Testis (tissue), 3 donors: Measurements from ENCODE around the gene DPH3. TPM values are rescaled to one million over a fixed set of nuclear protein-coding genes. Genes with fewer than 3 reads are reported as not detected.

Source experiments
- DNase-seq: peaks from one replicate; pipeline ENCODE4 v3.0.0-alpha.2; 2019
- H3K27ac ChIP-seq, 2 donors: fragments of 200-600 bp; sonication (generic); one replicate each; pipeline ENCODE4 v1.5.1; 2019
- H3K27me3 ChIP-seq: fragments of 200-600 bp; sonication (generic); one replicate; pipeline ENCODE4 v1.5.1; 2019
- H3K36me3 ChIP-seq: fragments of 200-600 bp; sonication (generic); one replicate; pipeline ENCODE4 v1.5.1; 2017; ENCODE audit warnings: low read depth; ENCODE audit errors: missing control alignments
- H3K4me1 ChIP-seq: fragments of 200-600 bp; sonication (generic); one replicate; pipeline ENCODE4 v1.5.1; 2019
- H3K4me3 ChIP-seq, 2 donors: fragments of 200-600 bp; sonication (generic); one replicate each; pipeline ENCODE4 v1.5.1; 2017 to 2019
- H3K9me3 ChIP-seq: fragments of 200-600 bp; sonication (generic); one replicate; pipeline ENCODE4 v1.5.1; 2017
- CTCF ChIP-seq, 3 experiments: fragments of 450-650 bp in 2 of 3; fragments of 200-600 bp in 1 of 3; sonication (generic) in 1 of 3; IDR thresholded peaks; one replicate each; pipeline ENCODE4 v1.5.1; 2016 to 2019; ENCODE audit warnings: antibody characterized with exemption in 3 of 3, mild to moderate bottlenecking in 2 of 3, moderate library complexity in 1 of 3
- POLR2A ChIP-seq: fragments of 450-650 bp; IDR thresholded peaks from one replicate; pipeline ENCODE4 v1.6.1; 2017; ENCODE audit warnings: antibody characterized with exemption, mild to moderate bottlenecking, moderate library complexity
- WGBS, 2 donors: methylation state at CpG; one replicate each; pipeline ENCODE4 v1.1.5; 2018; 5-methylcytosine and 5-hydroxymethylcytosine counted together
- intact Hi-C: fragments of 100-400 bp; cut with DNase I; formaldehyde crosslinking; loops from one replicate; pipeline ENCODE4 v1.15.1; 2023; ENCODE audit warnings: low total_unique reads
- polyA plus RNA-seq: library from polyadenylated mRNA; stranded (reverse); fragments of 350-450 nt; fragmentation: Illumina TruSeq; extraction: RNeasy Lipid Tissue Mini Kit (QIAGEN cat#74804); gene quantifications from one replicate; pipeline ENCODE4 v1.2.3, GENCODE V29; 2014; ENCODE audit warnings: low read depth, low replicate concordance; ENCODE audit not compliant: insufficient read depth
- total RNA-seq, 2 donors: library from RNA; depleted of rRNA; stranded (reverse); fragments of >200 nt; gene quantifications; one replicate each; pipeline ENCODE4 v1.2.3, GENCODE V29; 2016

The DPH3 gene
- total and polyA plus RNA-seq, 3 donors from 2014 or later: 14.6 to 23.6 (median 14.7) TPM

DNA sequence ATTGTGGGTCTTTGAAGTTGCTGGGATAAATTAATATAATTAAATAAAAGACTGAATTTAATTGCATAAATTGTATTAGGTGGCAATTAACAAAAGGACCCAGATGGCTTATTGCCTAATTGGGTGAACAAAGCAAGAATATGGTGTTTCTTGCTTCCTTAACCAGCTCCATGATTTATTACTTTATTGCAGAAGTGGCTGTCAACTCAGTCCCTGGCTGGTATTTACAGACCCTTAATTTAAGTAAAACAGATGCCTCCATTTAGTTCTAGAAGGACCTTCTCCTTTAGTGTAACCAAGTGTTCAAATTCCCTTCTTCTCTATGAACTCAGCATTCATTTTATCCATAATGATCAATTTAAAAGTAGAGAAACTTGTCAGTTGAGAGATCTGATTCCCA is 35.1 kb downstream of the DPH3 start:
- no peak for DNase-seq
- no peak overlapping the region for H3K27ac ChIP-seq
- intact Hi-C loops: no loop called here
- no peak for TF ChIP-seq POLR2A
- no peak for TF ChIP-seq CTCF (IDR thresholded peaks at IDR 0.05)
- no peaks in the 10 kb centered on the region for H3K27me3 ChIP-seq
- H3K36me3 ChIP-seq: no peaks in the 10 kb centered on the region
- H3K9me3 ChIP-seq: no peaks in the 10 kb centered on the region
- H3K4me3 ChIP-seq: no peak overlapping the region
- H3K4me1 ChIP-seq: no peaks in the 10 kb centered on the region

DNA sequence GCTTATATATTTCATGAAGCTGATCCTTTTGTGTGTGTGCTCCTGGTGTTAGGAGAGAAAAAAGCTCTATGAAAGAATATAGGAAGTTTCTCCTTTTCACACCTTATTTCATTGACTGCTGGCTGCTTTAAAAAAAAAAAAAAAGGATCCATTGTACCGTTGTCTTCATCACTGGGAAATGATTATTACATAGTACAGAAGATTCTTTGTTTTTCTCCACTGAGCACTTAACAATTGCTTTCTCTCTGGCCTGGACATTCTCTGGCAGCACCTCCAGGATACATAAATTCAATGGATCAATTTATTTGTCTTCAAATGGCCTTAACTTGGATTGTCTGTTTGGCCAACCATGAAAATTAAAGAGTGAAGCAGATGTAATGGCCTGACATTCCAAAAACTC is 37.2 kb downstream of the DPH3 start:
- no peaks in the 10 kb centered on the region for H3K36me3 ChIP-seq
- H3K27me3 ChIP-seq: no peaks in the 10 kb centered on the region
- DNase-seq: no peak
- no peaks in the 10 kb centered on the region for H3K4me1 ChIP-seq
- H3K9me3 ChIP-seq: no peaks in the 10 kb centered on the region
- 45 to 54% methylated on average over 1 of the region's 1 CpG for WGBS, 2 donors
- H3K27ac ChIP-seq: no peak overlapping the region
- no peak overlapping the region for H3K4me3 ChIP-seq
- intact Hi-C loops: no loop called here
- TF ChIP-seq CTCF (IDR thresholded peaks at IDR 0.05) (no peak), POLR2A (no peak)

DNA sequence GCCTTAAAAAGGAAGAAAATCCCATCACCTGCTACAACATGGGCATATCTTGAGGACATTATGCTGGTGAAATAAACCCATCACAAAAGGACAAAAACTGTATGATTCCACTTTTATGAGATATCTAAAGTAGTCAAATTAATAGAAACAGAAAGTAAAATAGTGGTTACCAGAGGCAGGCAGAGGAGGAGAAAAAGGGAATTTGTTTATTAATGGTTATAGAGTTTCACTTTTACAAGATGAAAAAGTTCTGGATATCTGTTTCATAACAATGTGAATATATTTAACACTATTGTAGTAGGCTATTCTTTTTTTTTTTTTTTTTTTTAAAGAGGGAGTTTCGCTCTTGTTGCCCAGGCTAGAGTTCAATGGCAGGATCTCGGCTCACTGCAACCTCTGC is 40.4 kb downstream of the DPH3 start:
- Histone ChIP-seq H3K27ac (no peak overlapping the region), H3K27me3 (no peaks in the 10 kb centered on the region), H3K36me3 (no peaks in the 10 kb centered on the region), H3K4me3 (no peak overlapping the region), H3K4me1 (no peaks in the 10 kb centered on the region), H3K9me3 (no peaks in the 10 kb centered on the region)
- 66 to 88% methylated on average over 2 of the region's 2 CpGs for WGBS, 2 donors
- DNase-seq: no peak
- intact Hi-C loops: no loop called here
- no peak for TF ChIP-seq POLR2A
- TF ChIP-seq CTCF (IDR thresholded peaks at IDR 0.05): no peak

GRCh38 chr3:16222547-16222946 is 42.2 kb downstream of the DPH3 start:
- TF ChIP-seq POLR2A (no peak), CTCF (IDR thresholded peaks at IDR 0.05) (no peak)
- Histone ChIP-seq H3K36me3 (no peaks in the 10 kb centered on the region), H3K9me3 (no peaks in the 10 kb centered on the region)

DNA sequence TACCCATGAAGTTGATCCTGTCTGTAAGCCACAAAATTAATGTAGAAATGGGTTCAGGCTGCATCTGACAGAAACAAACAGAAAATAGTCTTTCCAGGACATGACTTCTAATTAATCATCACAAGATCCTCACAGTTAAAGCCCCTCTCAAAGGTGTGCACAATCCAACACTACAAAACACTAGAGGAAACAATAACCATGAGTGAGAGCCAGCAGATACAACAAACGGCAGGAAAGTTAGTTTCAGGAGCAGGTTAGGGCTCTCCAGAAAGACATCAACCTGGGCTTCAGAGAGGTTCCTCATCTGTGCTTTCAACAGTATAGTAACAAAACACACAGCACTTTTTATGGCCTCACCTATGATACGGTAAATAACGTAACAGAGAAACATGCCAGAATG is 42.8 kb downstream of the DPH3 start:
- TF ChIP-seq CTCF (IDR thresholded peaks at IDR 0.05) (no peak), POLR2A (no peak)
- no peak for DNase-seq
- Histone ChIP-seq H3K27ac (no peak overlapping the region), H3K9me3 (no peaks in the 10 kb centered on the region), H3K4me1 (no peaks in the 10 kb centered on the region), H3K4me3 (no peak overlapping the region), H3K36me3 (no peaks in the 10 kb centered on the region), H3K27me3 (no peaks in the 10 kb centered on the region)
- 64 to 85% methylated on average over 3 of the region's 3 CpGs for WGBS, 2 donors
- intact Hi-C loops: no loop called here

More at GRCh38 chr3:16222547-16222946, 42.2 kb downstream of the DPH3 start:
- DNase-seq: no peak
- H3K4me1 ChIP-seq: no peaks in the 10 kb centered on the region
- no peak overlapping the region for H3K4me3 ChIP-seq
- 95 to 97% methylated on average over 2 of the region's 2 CpGs for WGBS, 2 donors
- intact Hi-C loops: no loop called here
- H3K27ac ChIP-seq: no peak overlapping the region
- H3K27me3 ChIP-seq: no peaks in the 10 kb centered on the region
